Right lobe of liver (tissue), 6 donors: ENCODE results near the gene GPBP1. TPM values are rescaled to one million over a fixed set of nuclear protein-coding genes. Genes with fewer than 3 reads are reported as not detected.
"Not testable (repeated sequence)": the region's sequence is repeated elsewhere in the genome, so short reads cannot be mapped to it uniquely, and the experiment has no call there.

Source experiments
- ATAC-seq, 4 donors: fragments of 200-7000 bp; cut with Tn5 transposase; one replicate each; pipeline ENCODE4 v1.9.1; 2020; ENCODE audit warnings: mild to moderate bottlenecking in 4 of 4, moderate library complexity in 4 of 4
- DNase-seq, 3 donors: peaks; one replicate each; pipeline ENCODE4 v3.0.0-alpha.2; 2020
- H3K27ac ChIP-seq, 3 donors: fragments of 200-600 bp; one replicate each; pipeline ENCODE4 v1.8.0; 2022
- H3K27me3 ChIP-seq, 2 donors: fragments of 200-600 bp; one replicate each; pipeline ENCODE4 v1.8.0; 2022
- H3K36me3 ChIP-seq, 4 donors: fragments of 200-600 bp; sonication (generic) in 1 of 4; one replicate each; pipeline versions ENCODE4 v1.5.1 to v1.8.0; 2017 to 2022; ENCODE audit warnings: control low read depth in 1 of 4
- H3K4me1 ChIP-seq, 4 donors: fragments of 200-600 bp; sonication (generic) in 1 of 4; one replicate each; pipeline versions ENCODE4 v1.5.1 to v1.8.0; 2017 to 2022; ENCODE audit warnings: control low read depth in 1 of 4
- H3K4me3 ChIP-seq, 3 donors: fragments of 200-600 bp; one replicate each; pipeline ENCODE4 v1.8.0; 2022
- H3K9me3 ChIP-seq, 4 donors: fragments of 200-600 bp; sonication (generic) in 1 of 4; one replicate each; pipeline versions ENCODE4 v1.5.1 to v1.8.0; 2017 to 2022; ENCODE audit warnings: control low read depth in 1 of 4
- POLR2A ChIP-seq: fragments of 450-650 bp; IDR thresholded peaks from one replicate; pipeline ENCODE4 v1.6.1; 2017; ENCODE audit warnings: antibody characterized with exemption, mild to moderate bottlenecking
- WGBS: methylation state at CpG from one replicate; pipeline ENCODE4 v1.1.6; 2018; ENCODE audit warnings: low coverage, low lambda C conversion rate; ENCODE audit not compliant: insufficient coverage; ENCODE audit errors: missing lambda C conversion rate; 5-methylcytosine and 5-hydroxymethylcytosine counted together
- intact Hi-C, 2 donors: fragments of 100-400 bp; cut with DNase I; formaldehyde crosslinking; loops; one replicate each; pipeline versions ENCODE4 v1.11.2 to v1.14.1; 2022
- total RNA-seq, 6 experiments: library from RNA; depleted of rRNA in 2 of 6; stranded (reverse); fragments of >200 nt in 2 of 6; fragmentation: NEBNext Ultra II Directional in 3 of 6; extraction: Animal tissue kit (Norgen Biotek cat#: 25700) in 3 of 6; gene quantifications; one replicate each; pipeline versions ENCODE4 v1.1.0 to v1.2.4, GENCODE V29; 2016 to 2023
- TF ChIP-seq, protein P1 (sequence below), 4 donors: fragments of 200-600 bp in 3 of 4; fragments of 450-650 bp in 1 of 4; IDR thresholded peaks; one replicate each; pipeline versions ENCODE4 v1.5.1 to v1.8.0; 2016 to 2022; ENCODE audit warnings: antibody characterized with exemption in 4 of 4, mild to moderate bottlenecking in 2 of 4
- donor health status: DM: no; HTN: yes; CAD: no.
- donor health status: DM: no; HTN: no; CAD: no.
- donor health status: DM: no; HTN: no; CAD: no.
- donor health status: DM: no; HTN: yes; CAD: no.
- donor health status: DM: no; HTN: yes; CAD: no.

The GPBP1 gene
- total RNA-seq, 6 experiments from 2014 or later, result 19.5 to 28.2 (median 24.9) TPM

DNA sequence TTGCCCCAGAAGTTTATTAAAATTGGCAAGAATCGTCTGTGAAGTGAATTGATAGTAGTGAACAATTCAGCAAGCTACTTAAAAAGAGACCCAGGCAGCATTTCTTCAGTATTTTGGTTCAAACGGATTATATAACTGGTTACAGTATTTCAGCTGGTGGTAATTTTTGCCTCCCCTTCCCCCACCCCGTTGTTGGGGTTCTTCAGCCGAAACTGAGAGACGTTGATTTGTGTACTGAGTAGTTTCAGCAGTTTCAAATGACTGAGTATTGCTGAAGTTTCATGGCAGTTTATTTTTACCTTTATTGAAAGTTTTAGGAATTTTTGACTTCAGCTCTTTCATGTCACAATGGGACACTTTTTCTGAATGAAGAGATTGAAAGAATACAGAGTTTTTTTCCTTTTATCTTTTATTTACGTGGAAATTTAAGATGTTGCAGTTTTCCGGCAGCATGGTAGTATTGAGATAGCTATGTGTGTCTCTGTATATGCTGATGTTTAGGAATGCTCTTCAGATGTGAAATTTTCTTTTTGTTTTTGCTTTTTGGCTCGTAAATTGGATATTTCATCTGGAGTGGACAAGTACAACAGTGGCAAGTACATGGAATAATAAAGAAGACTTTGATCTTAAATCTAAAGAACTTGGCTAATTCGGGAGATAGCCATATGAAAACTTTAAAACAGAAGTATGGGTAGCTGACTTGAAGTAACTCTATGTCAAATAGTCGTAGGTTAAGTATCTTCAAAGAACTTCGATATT, 1.9 kb downstream of the GPBP1 start:
- H3K9me3 ChIP-seq, result no peaks in the 10 kb centered on the region
- DNase-seq (no peak), ATAC-seq (no peak)
- H3K4me3 ChIP-seq, result peak overlapping the region; percentile 77 to 89 (median 80)
- TF ChIP-seq, protein P1, sequence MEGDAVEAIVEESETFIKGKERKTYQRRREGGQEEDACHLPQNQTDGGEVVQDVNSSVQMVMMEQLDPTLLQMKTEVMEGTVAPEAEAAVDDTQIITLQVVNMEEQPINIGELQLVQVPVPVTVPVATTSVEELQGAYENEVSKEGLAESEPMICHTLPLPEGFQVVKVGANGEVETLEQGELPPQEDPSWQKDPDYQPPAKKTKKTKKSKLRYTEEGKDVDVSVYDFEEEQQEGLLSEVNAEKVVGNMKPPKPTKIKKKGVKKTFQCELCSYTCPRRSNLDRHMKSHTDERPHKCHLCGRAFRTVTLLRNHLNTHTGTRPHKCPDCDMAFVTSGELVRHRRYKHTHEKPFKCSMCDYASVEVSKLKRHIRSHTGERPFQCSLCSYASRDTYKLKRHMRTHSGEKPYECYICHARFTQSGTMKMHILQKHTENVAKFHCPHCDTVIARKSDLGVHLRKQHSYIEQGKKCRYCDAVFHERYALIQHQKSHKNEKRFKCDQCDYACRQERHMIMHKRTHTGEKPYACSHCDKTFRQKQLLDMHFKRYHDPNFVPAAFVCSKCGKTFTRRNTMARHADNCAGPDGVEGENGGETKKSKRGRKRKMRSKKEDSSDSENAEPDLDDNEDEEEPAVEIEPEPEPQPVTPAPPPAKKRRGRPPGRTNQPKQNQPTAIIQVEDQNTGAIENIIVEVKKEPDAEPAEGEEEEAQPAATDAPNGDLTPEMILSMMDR (IDR thresholded peaks at IDR 0.05), result no peak
- TF ChIP-seq POLR2A, result no peak
- intact Hi-C loops, result no loop called here
- 3% methylated on average over 11 of the region's 11 CpGs for WGBS
- no peaks in the 10 kb centered on the region for H3K36me3 ChIP-seq
- no peaks in the 10 kb centered on the region for H3K27me3 ChIP-seq
- H3K4me1 ChIP-seq, result peaks cover 0 to 57% (median 12%) of the 10 kb centered on the region in 4 donors
- H3K27ac ChIP-seq, result peak overlapping the region; percentile 99 to 100 (median 100)

DNA sequence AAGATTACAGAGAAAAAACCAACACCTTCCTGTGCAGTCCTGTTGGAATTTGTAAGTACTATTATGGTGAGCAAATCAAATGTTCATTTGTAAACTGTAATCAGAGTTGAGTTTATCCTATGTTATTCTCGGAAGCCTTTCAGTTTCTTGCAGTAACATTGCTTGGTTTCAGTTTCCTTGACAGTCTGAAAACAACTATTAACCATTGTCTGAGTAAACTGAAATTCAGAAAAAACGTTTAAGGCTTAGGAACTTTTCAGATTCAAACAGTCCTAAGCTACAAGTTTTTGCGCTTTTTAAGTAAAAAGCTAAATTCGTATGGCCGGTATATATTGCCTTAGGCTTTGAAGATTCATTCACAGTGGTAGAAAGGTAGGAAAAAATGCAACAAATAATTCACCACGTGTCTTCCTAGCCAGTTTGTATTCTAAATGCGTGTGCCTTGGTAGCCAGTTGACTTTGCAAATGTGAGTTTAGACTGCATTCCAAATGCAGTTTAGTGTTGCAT, 2.5 kb downstream of the GPBP1 start:
- TF ChIP-seq, protein P1 (IDR thresholded peaks at IDR 0.05), result no peak
- TF ChIP-seq POLR2A, result no peak
- intact Hi-C loops, result no loop called here
- Histone ChIP-seq H3K9me3 (no peaks in the 10 kb centered on the region), H3K27ac (peak overlapping the region; percentile 99 to 100 (median 100)), H3K27me3 (no peaks in the 10 kb centered on the region), H3K4me3 (peak overlapping the region; percentile 77 to 89 (median 80)), H3K36me3 (no peaks in the 10 kb centered on the region), H3K4me1 (peaks cover 0 to 58% (median 12%) of the 10 kb centered on the region in 4 donors)
- ATAC-seq (peak in 1 of 4 donors; percentile 4), DNase-seq (no peak)
- WGBS, result 2% methylated on average over 7 of the region's 7 CpGs

DNA sequence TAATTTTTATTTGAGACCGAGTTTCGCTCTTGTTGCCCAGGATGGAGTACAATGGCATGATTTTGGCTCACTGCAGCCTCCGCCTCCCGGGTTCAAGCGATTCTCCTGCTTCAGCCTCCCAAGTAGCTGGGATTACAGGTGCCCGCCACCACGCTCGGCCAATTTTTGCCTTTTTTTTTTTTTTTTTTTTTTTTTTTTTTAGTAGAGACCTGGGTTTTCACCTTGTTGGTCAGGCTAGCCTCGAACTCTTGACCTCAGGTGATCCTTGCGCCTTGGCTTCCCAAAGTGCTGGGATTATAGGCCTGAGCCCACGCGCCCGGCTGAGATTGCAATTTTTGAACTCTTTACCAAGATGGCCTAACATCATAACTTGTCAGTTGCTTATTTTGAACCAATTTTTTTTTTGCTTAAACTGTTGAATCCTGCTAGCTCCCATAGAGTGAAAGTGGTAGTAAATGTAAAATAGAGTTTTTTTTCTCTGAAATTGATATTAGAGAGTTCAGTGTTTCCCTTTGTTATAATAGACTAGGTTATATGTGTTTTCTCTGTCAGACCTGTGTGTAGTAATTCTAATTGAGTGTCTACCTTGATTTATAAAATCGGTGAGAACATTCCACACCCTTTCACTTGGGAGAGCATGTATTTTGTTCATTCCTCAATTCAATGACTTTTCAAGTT, 3.8 kb downstream of the GPBP1 start:
- Histone ChIP-seq H3K27ac (peak overlapping the region in 2 of 3 donors; percentile 100), H3K9me3 (no peaks in the 10 kb centered on the region), H3K36me3 (no peaks in the 10 kb centered on the region), H3K4me3 (peak overlapping the region in 2 of 3 donors; percentile 21 to 80), H3K4me1 (peaks cover 0 to 60% (median 12%) of the 10 kb centered on the region in 4 donors), H3K27me3 (no peaks in the 10 kb centered on the region)
- TF ChIP-seq, protein P1 (IDR thresholded peaks at IDR 0.05), result no peak
- TF ChIP-seq POLR2A, result no peak
- 76% methylated on average over 11 of the region's 14 CpGs for WGBS
- ATAC-seq (no peak), DNase-seq (no peak)
- intact Hi-C loops, result no loop called here

DNA sequence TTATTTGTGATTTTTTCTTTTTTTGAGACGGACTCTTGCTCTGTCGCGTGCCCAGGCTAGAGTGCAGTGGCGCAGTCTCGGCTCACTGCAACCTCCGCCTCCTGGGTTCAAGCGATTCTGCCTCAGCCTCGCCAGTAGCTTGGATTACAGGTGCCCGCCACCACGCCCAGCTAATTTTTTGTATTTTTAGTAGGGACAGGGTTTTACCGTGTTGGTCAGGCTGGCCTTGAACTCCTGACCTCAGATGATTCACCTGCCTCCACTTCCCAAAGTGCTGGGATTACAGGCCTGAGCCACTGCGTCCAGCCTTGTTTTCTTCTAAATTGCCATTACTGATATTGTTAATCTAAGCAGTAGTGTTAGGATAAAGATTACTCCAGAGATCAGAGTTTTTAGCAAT, 4.4 kb downstream of the GPBP1 start:
- H3K9me3 ChIP-seq, H3K36me3 ChIP-seq, H3K27ac ChIP-seq, intact Hi-C loops, DNase-seq, ATAC-seq, H3K27me3 ChIP-seq: not testable (repeated sequence)
- Histone ChIP-seq H3K4me3 (peak overlapping the region in 2 of 3 donors; percentile 19 to 21), H3K4me1 (peaks cover 0 to 58% (median 12%) of the 10 kb centered on the region in 4 donors)
- 63% methylated on average over 11 of the region's 12 CpGs for WGBS
